HCT116 (cell line): ENCODE results near the gene RHPN2. TPM values are rescaled to one million over a fixed set of nuclear protein-coding genes. Genes with fewer than 3 reads are reported as not detected.
"Not testable (repeated sequence)": the region's sequence is repeated elsewhere in the genome, so short reads cannot be mapped to it uniquely, and the experiment has no call there.

ENCODE experiments used
- ATAC-seq: fragments of 200-7000 bp; cut with Tn5 transposase; 2 replicates; pipeline ENCODE4 v1.9.1; 2020; ENCODE audit warnings: mild to moderate bottlenecking, moderate library complexity
- BruUV-seq: library from RNA; stranded (reverse); fragments of 400-500 nt; replicated peaks from 2 replicates; lab custom pipeline; 2021; lab: Mats Ljungman, UMichigan
- CTCF ChIA-PET: fragments of 300-600 bp; sonication (Branson Sonifier 250); formaldehyde crosslinking; loops from one replicate; lab custom pipeline; 2021; ENCODE audit warnings: antibody characterized with exemption; lab: Charles Lee
- POLR2A ChIA-PET: fragments of 300-600, 350-600 bp; sonication (Branson Sonifier 250); formaldehyde crosslinking; loops from one replicate; lab custom pipeline; 2021; ENCODE audit warnings: antibody characterized with exemption; lab: Charles Lee
- RAD21 ChIA-PET, 2 experiments: fragments of 300-600 bp; sonication (Branson Sonifier 250); formaldehyde crosslinking; loops; one replicate each; lab custom pipeline; 2023; ENCODE audit warnings: low total read pairs in 2 of 2; ENCODE audit not compliant: uncharacterized antibody in 2 of 2, unreplicated experiment in 2 of 2, low non-redundant PET in 1 of 2; lab: Charles Lee
- DNase-seq: peaks from one replicate; pipeline ENCODE4 v3.0.0-alpha.2; 2010; ENCODE audit warnings: low read depth, low spot score
- H2AFZ ChIP-seq: fragments of 200-600 bp; shearing (Covaris generic), sonication (generic); 2 replicates; pipeline ENCODE4 v1.6.1; 2017; ENCODE audit warnings: low read depth, mixed run types, mixed read lengths, antibody characterized with exemption, low read length; ENCODE audit not compliant: poor library complexity, severe bottlenecking
- H3K27ac ChIP-seq: 2 replicates; pipeline ENCODE4 v1.5.1; 2012; ENCODE audit warnings: low read depth, low read length
- H3K27me3 ChIP-seq: fragments of 200-600 bp; sonication (generic); 2 replicates; pipeline ENCODE4 v1.6.1; 2016; ENCODE audit warnings: mixed run types, low read length, mixed read lengths; ENCODE audit not compliant: insufficient read depth
- H3K36me3 ChIP-seq, 2 experiments: fragments of 200-500 bp in 1 of 2; fragments of 200-600 bp in 1 of 2; sonication (Bioruptor generic) in 1 of 2; sonication (generic) in 1 of 2; 2 replicates each; pipeline versions ENCODE4 v1.5.1 to v1.6.1; 2014 to 2016; ENCODE audit warnings: low read length in 2 of 2, inconsistent platforms in 1 of 2, mixed read lengths in 1 of 2, mixed run types in 1 of 2; ENCODE audit not compliant: insufficient read depth in 2 of 2, control insufficient read depth in 1 of 2
- H3K4me1 ChIP-seq, 2 experiments: fragments of 200-600 bp in 1 of 2; sonication (generic) in 1 of 2; 2 replicates each; pipeline versions ENCODE4 v1.5.1 to v1.6.1; 2012 to 2017; ENCODE audit warnings: low read length in 2 of 2, inconsistent platforms in 1 of 2, mild to moderate bottlenecking in 1 of 2, mixed read lengths in 1 of 2, mixed run types in 1 of 2, moderate library complexity in 1 of 2; ENCODE audit not compliant: insufficient read depth in 2 of 2, control insufficient read depth in 1 of 2
- H3K4me2 ChIP-seq: fragments of 200-600 bp; sonication (generic); 2 replicates; pipeline ENCODE4 v1.6.1; 2017; ENCODE audit warnings: mixed run types, low read length, mixed read lengths
- H3K4me3 ChIP-seq, 2 experiments: fragments of 200-600 bp in 1 of 2; sonication (generic) in 1 of 2; replicated peaks in 1 of 2; 2 replicates each; pipeline ENCODE4 v1.5.1; 2011 to 2016; ENCODE audit warnings: low read length in 2 of 2, control low read depth in 1 of 2, low read depth in 1 of 2, mild to moderate bottlenecking in 1 of 2, mixed read lengths in 1 of 2, mixed run types in 1 of 2
- H3K79me2 ChIP-seq: fragments of 200-600 bp; sonication (generic); 2 replicates; pipeline ENCODE4 v1.6.1; 2017; ENCODE audit warnings: mild to moderate bottlenecking, mixed run types, low read length, moderate library complexity, mixed read lengths; ENCODE audit not compliant: insufficient read depth
- H3K9ac ChIP-seq: fragments of 200-600 bp; sonication (generic); 2 replicates; pipeline ENCODE4 v1.6.1; 2016; ENCODE audit warnings: low read length, mixed read lengths
- H3K9me2 ChIP-seq: fragments of 200-600 bp; sonication (generic), shearing (Covaris generic); 2 replicates; pipeline ENCODE4 v1.6.1; 2017; ENCODE audit warnings: mixed run types, mild to moderate bottlenecking, moderate library complexity; ENCODE audit not compliant: insufficient read depth
- H3K9me3 ChIP-seq, 2 experiments: fragments of 200-500 bp in 1 of 2; fragments of 200-600 bp in 1 of 2; sonication (Bioruptor generic) in 1 of 2; sonication (generic) in 1 of 2; 2 replicates each; pipeline ENCODE4 v1.6.1; 2014 to 2017; ENCODE audit warnings: low read length in 2 of 2, mixed read lengths in 2 of 2, inconsistent platforms in 1 of 2, low read depth in 1 of 2, mild to moderate bottlenecking in 1 of 2, mixed run types in 1 of 2, moderate library complexity in 1 of 2; ENCODE audit not compliant: control insufficient read depth in 1 of 2, insufficient read depth in 1 of 2
- H4K20me1 ChIP-seq: fragments of 200-600 bp; sonication (generic), shearing (Covaris generic); 2 replicates; pipeline ENCODE4 v1.6.1; 2017; ENCODE audit warnings: mixed run types, mild to moderate bottlenecking, moderate library complexity; ENCODE audit not compliant: insufficient read depth
- FOSL1 ChIP-seq: IDR thresholded peaks from 2 replicates; pipeline ENCODE4 v1.6.1; 2012; ENCODE audit warnings: low read depth
- REST ChIP-seq: IDR thresholded peaks from 2 replicates; pipeline ENCODE4 v1.6.1; 2012; ENCODE audit warnings: low read depth
- intact Hi-C: fragments of 100-400 bp; cut with micrococcal nuclease; formaldehyde crosslinking; loops from 2 replicates; pipeline ENCODE4 v1.10.0; 2022
- total RNA-seq: library from RNA; stranded (reverse); gene quantifications from one replicate; pipeline ENCODE4 v1.2.1, GENCODE V29; 2021; ENCODE audit not compliant: unreplicated experiment

The RHPN2 gene
- total RNA-seq, 1 experiment from 2014 or later: 33.3 TPM

GRCh38 chr19:33047422-33047821 is 17.3 kb downstream of the RHPN2 start (continued):
- no peak for TF ChIP-seq REST
- peak; percentile 73 for TF ChIP-seq FOSL1

GRCh38 chr19:33041828-33042160 is 22.9 kb downstream of the RHPN2 start:
- peak overlapping the region; percentile 99 for H3K27ac ChIP-seq
- H3K36me3 ChIP-seq: peaks cover 0 to 11% of the 10 kb centered on the region in 2 experiments; a peak in 2 of 4 replicates
- CTCF ChIA-PET, H4K20me1 ChIP-seq, intact Hi-C loops, H3K27me3 ChIP-seq, H3K9me3 ChIP-seq, H2AFZ ChIP-seq, RAD21 ChIA-PET, BruUV-seq, H3K9me2 ChIP-seq, DNase-seq: not testable (repeated sequence)
- H3K4me3 ChIP-seq: peak overlapping the region; percentile 11 to 24
- peaks cover 60 to 77% of the 10 kb centered on the region in 2 experiments for H3K4me1 ChIP-seq
- peaks cover 82% of the 10 kb centered on the region for H3K79me2 ChIP-seq
- ATAC-seq: peak; percentile 24
- peak overlapping the region; percentile 67 for H3K4me2 ChIP-seq
- H3K9ac ChIP-seq: peak overlapping the region; percentile 58
- POLR2A ChIA-PET: interaction anchor here (0.6 to 1.8 kb wide), 4 partner anchors 10 to 354 kb away, joined by 3 to 6 read pairs (median 3); no protein-coding TSS in a partner anchor
